GM18508 (cell line): ENCODE data around the gene CELA2A.
"Not testable (repeated sequence)": the region's sequence is repeated elsewhere in the genome, so short reads cannot be mapped to it uniquely, and the experiment has no call there.

Experiments
- ATAC-seq: cut with Tn5 transposase; IDR thresholded peaks from one replicate; pipeline ENCODE4 v1.9.1; 2021; ENCODE audit warnings: moderate number of reproducible peaks; ENCODE audit not compliant: insufficient read depth, unreplicated experiment

The CELA2A gene

GRCh38 chr1:15489052-15489736 lies 32.7 kb downstream of the CELA2A start:
- no peak for ATAC-seq

GRCh38 chr1:15491010-15491409 lies 34.5 kb downstream of the CELA2A start:
- ATAC-seq: not testable (repeated sequence)

- no peak for ATAC-seq
These were observed 36.1 kb downstream of the CELA2A start for GRCh38 chr1:15492596-15492995.

DNA sequence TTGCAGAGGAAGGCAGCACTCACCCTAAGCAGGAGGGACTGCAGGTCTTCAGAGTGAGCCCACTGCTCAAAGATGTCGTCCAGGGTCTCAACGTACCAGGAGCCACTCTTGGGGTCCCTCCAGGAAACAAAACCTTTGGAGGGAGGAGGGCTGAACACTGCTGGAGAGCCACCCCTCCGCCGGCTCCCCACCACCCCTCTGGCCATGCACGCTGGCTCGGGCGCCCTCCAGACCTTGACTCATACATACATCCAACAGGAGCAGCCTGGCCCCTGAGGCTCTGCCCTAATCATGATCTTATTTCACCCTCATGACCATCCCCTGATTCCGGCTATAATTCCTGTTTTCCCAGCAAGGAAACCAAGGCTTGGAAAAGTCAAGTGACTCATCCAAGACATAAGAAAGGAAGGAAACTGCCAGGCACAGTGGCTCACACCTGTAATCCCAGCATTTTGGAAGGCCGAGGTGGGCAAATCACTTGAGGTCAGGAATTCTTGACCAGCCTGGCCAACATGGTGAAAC lies 37.4 kb downstream of the CELA2A start:
- ATAC-seq: no peak

GRCh38 chr1:15500184-15501178 lies 43.9 kb downstream of the CELA2A start:
- no peak for ATAC-seq

GRCh38 chr1:15501208-15502032 lies 44.9 kb downstream of the CELA2A start:
- no peak for ATAC-seq

DNA sequence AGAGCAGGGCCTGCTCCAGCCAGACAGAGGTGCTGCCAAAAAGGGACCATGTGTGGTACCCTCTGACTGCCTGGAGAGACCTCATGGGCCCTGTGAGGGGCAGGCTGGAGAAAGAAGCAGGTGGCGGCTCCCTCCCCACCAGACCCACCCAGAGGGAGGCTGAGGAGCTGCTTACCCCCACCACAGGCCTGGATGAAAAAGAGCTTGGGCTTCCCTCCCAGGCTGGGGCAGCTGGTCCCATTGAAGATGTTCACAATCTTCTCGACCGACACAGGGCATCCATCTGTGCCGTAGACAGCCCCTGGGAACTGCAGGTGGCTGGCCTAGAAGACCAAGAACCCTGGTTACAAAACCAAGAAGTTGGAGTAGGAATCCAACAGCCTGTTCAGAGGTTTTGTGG lies 47.9 kb downstream of the CELA2A start:
- ATAC-seq: no peak

GRCh38 chr1:15506831-15507230 lies 50.3 kb downstream of the CELA2A start:
- ATAC-seq: no peak

- no peak for ATAC-seq
These were observed 50.7 kb downstream of the CELA2A start for GRCh38 chr1:15507278-15507677.

- ATAC-seq: no peak
These were observed 52.4 kb downstream of the CELA2A start for GRCh38 chr1:15508700-15509487.

GRCh38 chr1:15509586-15509985 lies 53.1 kb downstream of the CELA2A start:
- no peak for ATAC-seq

GRCh38 chr1:15510611-15511405 lies 54.3 kb downstream of the CELA2A start:
- ATAC-seq: no peak

GRCh38 chr1:15513192-15513591 lies 56.7 kb downstream of the CELA2A start:
- no peak for ATAC-seq

DNA sequence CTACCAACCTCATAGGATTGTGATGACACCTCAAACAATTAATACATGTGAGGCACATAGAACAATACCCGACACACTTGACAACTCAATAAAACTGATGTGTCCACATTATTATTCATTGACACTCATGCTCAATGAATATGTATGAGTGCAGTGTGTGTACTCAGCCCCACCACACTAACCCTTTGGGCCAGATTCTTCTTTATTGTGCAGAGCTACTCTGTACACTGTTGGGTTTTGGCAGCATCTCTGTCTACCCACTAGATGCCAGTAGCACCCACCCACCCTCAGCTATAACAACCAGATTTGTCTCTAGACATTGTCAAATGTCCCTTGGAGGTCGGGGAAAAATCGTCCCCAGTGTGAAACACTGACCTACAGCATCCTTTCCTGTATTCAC lies 57.4 kb downstream of the CELA2A start:
- ATAC-seq: no peak

DNA sequence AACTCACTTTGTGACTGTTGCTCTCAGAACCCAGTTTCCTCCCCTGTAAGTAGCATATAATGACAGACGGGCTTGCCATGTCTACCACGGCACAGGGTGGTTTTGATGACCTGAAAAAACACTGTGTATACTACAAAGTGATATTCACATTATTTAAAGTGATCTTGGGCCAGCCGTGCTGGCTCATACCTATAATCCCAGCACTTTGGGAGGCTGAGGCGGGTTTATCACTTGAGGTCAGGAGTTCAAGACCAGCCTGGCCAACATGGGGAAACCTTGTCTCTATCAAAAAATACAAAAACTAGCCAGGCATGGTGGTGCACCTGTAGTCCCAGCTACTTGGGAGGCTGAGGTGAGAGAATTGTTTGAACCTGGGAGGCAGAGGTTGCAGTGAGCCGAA lies 58.0 kb downstream of the CELA2A start:
- not testable (repeated sequence) for ATAC-seq

GRCh38 chr1:15515022-15515663 lies 58.6 kb downstream of the CELA2A start:
- no peak for ATAC-seq

- no peak for ATAC-seq
These were observed 63.1 kb downstream of the CELA2A start for GRCh38 chr1:15519625-15520024.

DNA sequence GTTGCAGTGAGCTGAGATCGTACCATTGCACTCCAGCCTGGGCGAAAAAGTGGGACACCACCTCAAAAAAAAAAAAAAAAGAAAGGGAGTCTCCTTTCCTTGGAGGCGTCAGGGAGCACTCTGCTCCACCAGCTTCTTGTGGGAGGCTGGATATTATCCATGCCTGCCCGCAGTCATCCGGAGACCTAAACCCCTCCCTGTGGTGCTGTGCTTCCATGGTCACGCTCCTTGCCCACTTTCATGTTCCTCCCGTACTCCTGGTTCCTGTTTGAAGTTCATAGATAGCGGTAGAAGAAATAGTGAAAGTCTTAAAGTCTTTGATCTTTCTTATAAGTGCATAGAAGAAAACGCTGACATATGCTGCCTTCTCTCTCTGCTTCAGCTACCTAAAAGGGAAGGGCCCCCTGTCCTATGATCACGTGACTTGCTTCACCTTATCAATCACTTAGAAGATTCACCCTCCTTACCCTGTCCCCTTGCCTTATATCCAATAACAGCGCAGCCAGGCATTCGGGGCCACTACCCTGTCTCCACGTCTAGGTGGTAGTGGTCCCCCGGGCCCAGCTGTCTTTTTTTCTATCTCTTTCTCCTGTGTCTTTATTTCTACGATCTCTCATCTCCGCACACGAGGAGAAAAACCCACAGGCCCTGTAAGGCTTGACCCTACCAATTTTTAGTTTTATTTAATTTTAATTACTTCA lies 64.8 kb downstream of the CELA2A start:
- not testable (repeated sequence) for ATAC-seq
